GM12878 (cell line): ENCODE measurements around the gene DYRK1B. TPM values are rescaled to one million over a fixed set of nuclear protein-coding genes. Genes with fewer than 3 reads are reported as not detected.
"Not testable (repeated sequence)": the region's sequence is repeated elsewhere in the genome, so short reads cannot be mapped to it uniquely, and the experiment has no call there.

ENCODE experiments used
- ATAC-seq: fragments of 200-7000 bp; cut with Tn5 transposase; 3 replicates; pipeline ENCODE4 v1.9.1; 2020; ENCODE audit warnings: mild to moderate bottlenecking, moderate library complexity
- BruUV-seq: library from RNA; stranded (reverse); fragments of 400-500 nt; replicated peaks from 2 replicates; lab custom pipeline; 2021; lab: Mats Ljungman, UMichigan
- CTCF ChIA-PET: fragments of 300-600 bp; sonication (Branson Sonifier 250); formaldehyde crosslinking; extraction: SDS; loops from one replicate; lab custom pipeline; 2021; ENCODE audit warnings: inconsistent platforms; lab: Yijun Ruan, JAX
- POLR2A ChIA-PET: fragments of 350-600 bp; formaldehyde crosslinking; extraction: SDS; loops from one replicate; lab custom pipeline; 2021; ENCODE audit warnings: inconsistent platforms; lab: Charles Lee
- RAD21 ChIA-PET: fragments of 300-600 bp; sonication (Branson Sonifier 250); formaldehyde crosslinking; loops from one replicate; lab custom pipeline; 2023; ENCODE audit warnings: antibody characterized with exemption; ENCODE audit not compliant: unreplicated experiment; lab: Charles Lee
- SMC1A ChIA-PET: fragments of 300-600 bp; sonication (Branson Sonifier 250); formaldehyde crosslinking; loops from one replicate; lab custom pipeline; 2023; ENCODE audit not compliant: unreplicated experiment, uncharacterized antibody; lab: Charles Lee
- DNase-seq: peaks from one replicate; pipeline ENCODE4 v3.0.0-alpha.2; 2011; ENCODE audit warnings: low read depth, low spot score
- FAIRE-seq: peaks from 3 replicates; lab custom pipeline; 2011; peaks lifted over from hg19 to GRCh38; lab: Jason Lieb, UNC
- H2AFZ ChIP-seq: 2 replicates; pipeline ENCODE4 v1.6.0; 2011; ENCODE audit warnings: low read depth, low read length, control low read depth; ENCODE audit not compliant: control insufficient read depth
- H3K27ac ChIP-seq: 2 replicates; pipeline ENCODE4 v1.5.1; 2011; ENCODE audit warnings: control low read depth; ENCODE audit not compliant: control insufficient read depth, insufficient read depth
- H3K27me3 ChIP-seq, 2 experiments: replicated peaks in 1 of 2; 2 replicates each; pipeline versions ENCODE4 v1.6.0 to v1.6.1; 2011; ENCODE audit warnings: low read length in 1 of 2; ENCODE audit not compliant: control insufficient read depth in 2 of 2, insufficient read depth in 2 of 2
- H3K36me3 ChIP-seq, 2 experiments: 2 replicates each; pipeline ENCODE4 v1.5.1; 2011; ENCODE audit warnings: low read length in 1 of 2; ENCODE audit not compliant: control insufficient read depth in 2 of 2, insufficient read depth in 2 of 2
- H3K4me1 ChIP-seq: 2 replicates; pipeline ENCODE4 v1.6.1; 2011; ENCODE audit warnings: mild to moderate bottlenecking, low read length, moderate library complexity, mixed read lengths; ENCODE audit not compliant: control insufficient read depth, insufficient read depth
- H3K4me2 ChIP-seq: 2 replicates; pipeline ENCODE4 v1.6.0; 2011; ENCODE audit warnings: control low read depth; ENCODE audit not compliant: control insufficient read depth, insufficient read depth
- H3K4me3 ChIP-seq: fragments of 200-600 bp; sonication (generic); 2 replicates; pipeline ENCODE4 v1.5.1; 2016
- H3K79me2 ChIP-seq: 2 replicates; pipeline ENCODE4 v1.6.0; 2011; ENCODE audit warnings: low read length; ENCODE audit not compliant: control insufficient read depth, insufficient read depth
- H3K9ac ChIP-seq: 2 replicates; pipeline ENCODE4 v1.8.0; 2011; ENCODE audit warnings: low read length, control low read depth, mixed read lengths; ENCODE audit not compliant: control insufficient read depth, insufficient read depth
- H3K9me3 ChIP-seq: replicated peaks from 3 replicates; pipeline ENCODE4 v1.5.1; 2011; ENCODE audit warnings: mild to moderate bottlenecking, low read length; ENCODE audit not compliant: control insufficient read depth, insufficient read depth
- H4K20me1 ChIP-seq: 2 replicates; pipeline ENCODE4 v1.6.0; 2011; ENCODE audit not compliant: control insufficient read depth, insufficient read depth
- WGBS: methylation state at CpG from one replicate; pipeline ENCODE4 v1.1.6; 2016; ENCODE audit warnings: low lambda C conversion rate; ENCODE audit not compliant: insufficient replicate concordance, insufficient coverage; ENCODE audit errors: missing lambda C conversion rate; 5-methylcytosine and 5-hydroxymethylcytosine counted together
- in situ Hi-C: fragments of 300-500 bp; cut with MboI; formaldehyde crosslinking; loops from 9 replicates; pipeline ENCODE4 v1.14.3; 2018; ENCODE audit warnings: mixed read lengths
- intact Hi-C: fragments of 100-400 bp; cut with micrococcal nuclease; formaldehyde crosslinking; loops from one replicate; pipeline ENCODE4 v1.14.2; 2022; ENCODE audit not compliant: unreplicated experiment
- polyA plus RNA-seq, 11 experiments: library from polyadenylated mRNA; depleted of rRNA in 4 of 11; unstranded in 6 of 11; stranded (reverse) in 5 of 11; fragments of >200 nt; fragmentation: Nextera tagmentation in 4 of 11; fragmentation: Illumina TruSeq in 1 of 11; extraction: Ambion mirVana in 4 of 11; extraction: Trizol in 1 of 11; gene quantifications; 1 replicate in 1 of 11; 2 replicates in 10 of 11; pipeline versions ENCODE4 v1.2.1 to v1.2.3, GENCODE V29; 2011 to 2016; ENCODE audit warnings: inconsistent platforms in 2 of 11, missing spikeins in 2 of 11, low read depth in 1 of 11
- total RNA-seq, 4 experiments: library from RNA; depleted of rRNA in 3 of 4; stranded (reverse); fragments of >200 nt in 3 of 4; fragmentation: Illumina TruSeq in 1 of 4; extraction: Trizol in 1 of 4; gene quantifications; 2 replicates each; pipeline versions ENCODE4 v1.2.1 to v1.2.3, GENCODE V29; 2013 to 2021

Gene DYRK1B
- total and polyA plus RNA-seq, 10 of the 15 experiments (the other 5 are each of a cell fraction or from before 2014, with no cell fraction given): 0.07 to 10.2 (median 3.4) TPM; not detected in 1

DNA sequence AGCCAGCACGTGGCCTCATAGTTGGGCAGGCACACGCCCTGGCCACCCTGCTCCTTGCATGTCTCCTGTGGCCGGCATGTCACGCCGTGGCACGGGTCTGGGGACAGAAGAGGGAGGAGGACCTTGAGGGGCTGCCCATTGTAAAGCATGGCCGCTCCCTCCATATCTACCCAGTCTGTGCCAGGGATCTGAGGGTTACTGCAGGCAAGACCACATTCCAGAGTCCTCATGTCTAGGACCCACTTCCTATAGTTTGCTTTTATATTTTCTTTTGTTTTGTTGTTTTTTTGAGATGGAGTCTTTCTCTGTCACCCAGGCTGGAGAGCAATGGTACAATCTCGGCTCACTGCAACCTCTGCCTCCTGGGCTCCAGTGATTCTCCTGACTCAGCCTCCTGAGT lies 45.8 kb upstream of the DYRK1B start:
- ChIA-PET RAD21 (interaction anchor here (1.8 kb wide), 1 partner anchor 91 kb away, joined by 10 read pairs; the partner anchor contains the start of gene PSMC4), SMC1A (interaction anchor here (1.1 kb wide), 1 partner anchor 87 kb away, joined by 3 read pairs; no protein-coding TSS in a partner anchor)
- H3K4me3 ChIP-seq, POLR2A ChIA-PET, in situ Hi-C loops, H3K4me1 ChIP-seq, intact Hi-C loops, H3K36me3 ChIP-seq, H3K79me2 ChIP-seq, H3K27me3 ChIP-seq, CTCF ChIA-PET, H2AFZ ChIP-seq, H3K27ac ChIP-seq, H3K9ac ChIP-seq, ATAC-seq, BruUV-seq, DNase-seq, H3K4me2 ChIP-seq, H3K9me3 ChIP-seq, FAIRE-seq, H4K20me1 ChIP-seq: not testable (repeated sequence)
- WGBS: 68% methylated on average over 1 of the region's 8 CpGs

DNA sequence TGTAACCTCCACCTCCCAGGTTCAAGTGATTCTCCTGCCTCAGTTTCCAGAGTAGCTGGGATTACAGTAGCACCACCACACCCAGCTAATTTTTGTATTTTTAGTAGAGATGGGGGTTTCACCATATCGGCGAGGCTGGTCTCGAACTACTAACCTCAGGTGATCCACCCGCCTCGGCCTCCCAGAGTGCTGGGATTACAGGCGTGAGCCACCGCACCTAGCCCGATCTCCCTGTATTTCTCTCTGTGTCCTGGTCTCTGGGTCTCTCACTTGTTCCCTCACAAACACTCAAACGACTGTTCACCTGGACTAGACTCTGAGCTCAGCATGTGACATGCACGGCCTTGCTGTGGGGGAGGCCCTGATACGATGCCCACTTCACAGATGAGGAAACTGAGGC lies 44.9 kb upstream of the DYRK1B start:
- DNase-seq, H3K79me2 ChIP-seq, H3K9ac ChIP-seq, H3K4me1 ChIP-seq, ATAC-seq, H4K20me1 ChIP-seq, H2AFZ ChIP-seq, H3K4me2 ChIP-seq, H3K4me3 ChIP-seq, FAIRE-seq, H3K27me3 ChIP-seq, BruUV-seq, H3K9me3 ChIP-seq, in situ Hi-C loops, H3K27ac ChIP-seq, POLR2A ChIA-PET, intact Hi-C loops, H3K36me3 ChIP-seq: not testable (repeated sequence)
- 54% methylated on average over 11 of the region's 11 CpGs for WGBS
- ChIA-PET CTCF (interaction anchor here (0.5 to 1.5 kb wide), 6 partner anchors 19 to 212 kb away, joined by 3 to 7 read pairs (median 3); partner anchors contain the start of genes PSMC4 and ZNF780A), RAD21 (interaction anchor here (0.7 to 1.8 kb wide), 3 partner anchors 15 to 92 kb away, joined by 3 to 10 read pairs (median 3); partner anchors contain the start of gene PSMC4), SMC1A (interaction anchor here (0.9 to 1.4 kb wide), 3 partner anchors 86 to 206 kb away, joined by 3 to 4 read pairs (median 3); partner anchors contain the start of gene PSMC4)
